ENCODE results near the gene PTGR2.

The PTGR2 gene

DNA sequence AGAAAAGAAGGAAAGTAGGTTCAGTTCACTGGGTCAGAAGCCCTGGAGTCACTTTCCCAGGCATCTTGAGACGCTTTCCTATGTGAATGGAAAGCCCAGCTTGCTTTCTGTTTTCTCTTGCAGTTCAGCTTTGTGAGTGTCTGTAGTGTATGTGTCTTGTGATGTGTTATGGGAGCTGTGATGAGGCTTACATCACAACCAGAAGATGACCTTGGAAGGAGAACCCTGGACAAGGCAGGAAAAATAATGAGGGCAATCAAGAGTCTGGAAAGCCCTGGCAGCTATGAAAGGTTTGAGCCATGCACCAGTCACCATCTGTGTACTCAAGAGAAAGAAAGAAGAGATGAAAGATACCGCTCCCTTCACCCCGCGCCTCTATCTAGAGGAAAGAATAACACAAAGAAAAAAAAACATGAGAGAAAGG, 35.2 kb upstream of the PTGR2 start:
- Histone ChIP-seq H3K9ac (ENCODE audit: low read length) (no peak overlapping the region), H3K79me2 (ENCODE audit: insufficient read depth, low read length) (no peaks in the 10 kb centered on the region), H3K36me3 (ENCODE audit: insufficient read depth, low read length) (no peaks in the 10 kb centered on the region), H2AFZ (ENCODE audit: low read length) (no peak overlapping the region), H3K27ac (ENCODE audit: low read depth, low read length, poor library complexity, severe bottlenecking) (no peak overlapping the region), H3K9me3 (ENCODE audit: low read length) (no peaks in the 10 kb centered on the region), H3K4me3 (ENCODE audit: low read depth, low read length, poor library complexity, severe bottlenecking) (no peak overlapping the region), H3K27me3 (ENCODE audit: insufficient read depth, low read length) (no peaks in the 10 kb centered on the region; the same call in 1 of the 2 replicates), H3F3A (ENCODE audit: insufficient read depth, low read length) (no peaks in the 10 kb centered on the region), H4K20me1 (ENCODE audit: insufficient read depth, low read length) (no peaks in the 10 kb centered on the region), H3K9me2 (ENCODE audit: low read depth, low read length) (no peaks in the 10 kb centered on the region), H3K4me1 (ENCODE audit: insufficient read depth, low read length, severe bottlenecking) (no peaks in the 10 kb centered on the region), H3K4me2 (ENCODE audit: low read length) (no peak overlapping the region)
- TF ChIP-seq, protein P1, sequence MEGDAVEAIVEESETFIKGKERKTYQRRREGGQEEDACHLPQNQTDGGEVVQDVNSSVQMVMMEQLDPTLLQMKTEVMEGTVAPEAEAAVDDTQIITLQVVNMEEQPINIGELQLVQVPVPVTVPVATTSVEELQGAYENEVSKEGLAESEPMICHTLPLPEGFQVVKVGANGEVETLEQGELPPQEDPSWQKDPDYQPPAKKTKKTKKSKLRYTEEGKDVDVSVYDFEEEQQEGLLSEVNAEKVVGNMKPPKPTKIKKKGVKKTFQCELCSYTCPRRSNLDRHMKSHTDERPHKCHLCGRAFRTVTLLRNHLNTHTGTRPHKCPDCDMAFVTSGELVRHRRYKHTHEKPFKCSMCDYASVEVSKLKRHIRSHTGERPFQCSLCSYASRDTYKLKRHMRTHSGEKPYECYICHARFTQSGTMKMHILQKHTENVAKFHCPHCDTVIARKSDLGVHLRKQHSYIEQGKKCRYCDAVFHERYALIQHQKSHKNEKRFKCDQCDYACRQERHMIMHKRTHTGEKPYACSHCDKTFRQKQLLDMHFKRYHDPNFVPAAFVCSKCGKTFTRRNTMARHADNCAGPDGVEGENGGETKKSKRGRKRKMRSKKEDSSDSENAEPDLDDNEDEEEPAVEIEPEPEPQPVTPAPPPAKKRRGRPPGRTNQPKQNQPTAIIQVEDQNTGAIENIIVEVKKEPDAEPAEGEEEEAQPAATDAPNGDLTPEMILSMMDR (IDR thresholded peaks at IDR 0.05; ENCODE audit: low read length): no peak
- TF ChIP-seq EZH2 (IDR thresholded peaks at IDR 0.05; ENCODE audit: borderline replicate concordance, low read length): no peak

DNA sequence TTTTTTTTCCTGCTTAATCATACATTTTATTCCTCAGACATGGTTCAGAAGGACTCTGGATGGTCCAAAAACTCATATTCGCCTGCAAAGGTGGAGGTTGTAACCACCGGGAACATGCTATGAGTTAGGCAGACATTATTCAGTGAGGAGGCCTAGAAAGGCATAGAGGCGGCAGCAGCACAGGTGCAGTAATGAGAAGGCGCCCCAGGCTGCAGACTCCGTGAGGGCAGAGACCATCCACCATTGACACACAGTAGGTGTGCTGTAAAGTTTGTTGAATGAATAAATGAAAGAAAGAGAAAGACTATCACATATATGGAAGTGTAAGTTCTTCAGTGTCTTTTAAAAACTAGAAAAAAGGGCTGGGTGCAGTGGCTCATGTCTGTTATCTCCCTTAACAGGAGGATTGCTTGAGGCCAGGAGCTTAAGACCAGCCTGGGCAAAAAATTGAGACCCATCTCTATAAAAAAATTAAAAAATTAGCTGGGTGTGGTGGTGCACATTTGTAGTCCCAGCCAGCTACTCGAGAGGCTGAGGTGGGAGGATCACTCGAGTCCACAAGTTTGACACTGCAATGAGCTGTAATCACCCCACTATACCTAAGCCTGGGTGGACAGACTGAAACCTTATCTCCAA, 34.5 kb upstream of the PTGR2 start:
- Histone ChIP-seq H3K9ac (ENCODE audit: low read length) (no peak overlapping the region), H3K4me2 (ENCODE audit: low read length) (no peak overlapping the region), H3K27me3 (ENCODE audit: insufficient read depth, low read length) (no peaks in the 10 kb centered on the region; the same call in 1 of the 2 replicates), H3K36me3 (ENCODE audit: insufficient read depth, low read length) (no peaks in the 10 kb centered on the region), H3K79me2 (ENCODE audit: insufficient read depth, low read length) (no peaks in the 10 kb centered on the region), H4K20me1 (ENCODE audit: insufficient read depth, low read length) (no peaks in the 10 kb centered on the region), H3K9me2 (ENCODE audit: low read depth, low read length) (no peaks in the 10 kb centered on the region), H3F3A (ENCODE audit: insufficient read depth, low read length) (no peaks in the 10 kb centered on the region), H3K27ac (ENCODE audit: low read depth, low read length, poor library complexity, severe bottlenecking) (no peak overlapping the region), H3K9me3 (ENCODE audit: low read length) (no peaks in the 10 kb centered on the region), H3K4me3 (ENCODE audit: low read depth, low read length, poor library complexity, severe bottlenecking) (no peak overlapping the region), H3K4me1 (ENCODE audit: insufficient read depth, low read length, severe bottlenecking) (no peaks in the 10 kb centered on the region), H2AFZ (ENCODE audit: low read length) (no peak overlapping the region)
- TF ChIP-seq, protein P1 (IDR thresholded peaks at IDR 0.05; ENCODE audit: low read length): no peak
- no peak for TF ChIP-seq EZH2 (IDR thresholded peaks at IDR 0.05; ENCODE audit: borderline replicate concordance, low read length)

DNA sequence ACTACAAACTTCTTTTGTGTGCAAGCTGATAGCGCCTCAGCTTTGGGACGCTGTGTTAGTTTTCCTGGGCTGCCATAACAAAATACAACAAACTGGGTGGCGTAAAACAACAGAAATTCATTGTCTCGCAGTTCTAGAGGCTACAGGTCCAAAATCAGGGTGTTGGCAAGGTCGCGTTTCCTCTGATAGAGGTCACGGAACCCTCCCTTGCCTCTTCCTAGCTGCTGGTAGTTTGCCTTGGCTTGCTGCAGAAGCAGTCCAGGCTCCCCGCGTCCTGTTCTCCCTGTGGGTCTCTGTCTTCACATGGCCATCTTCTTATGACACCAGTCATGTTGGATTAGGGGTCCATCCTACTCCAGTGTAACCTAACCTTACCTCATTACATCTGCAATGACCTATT, 32.8 kb upstream of the PTGR2 start:
- H3K36me3 ChIP-seq (ENCODE audit: insufficient read depth, low read length): no peaks in the 10 kb centered on the region
- H3K27ac ChIP-seq (ENCODE audit: low read depth, low read length, poor library complexity, severe bottlenecking): no peak overlapping the region
- no peak overlapping the region for H3K4me3 ChIP-seq (ENCODE audit: low read depth, low read length, poor library complexity, severe bottlenecking)
- no peak overlapping the region for H3K4me2 ChIP-seq (ENCODE audit: low read length)
- no peaks in the 10 kb centered on the region for H3K4me1 ChIP-seq (ENCODE audit: insufficient read depth, low read length, severe bottlenecking)
- no peaks in the 10 kb centered on the region for H3K79me2 ChIP-seq (ENCODE audit: insufficient read depth, low read length)
- no peaks in the 10 kb centered on the region; the same call in 1 of the 2 replicates for H3K27me3 ChIP-seq (ENCODE audit: insufficient read depth, low read length)
- no peaks in the 10 kb centered on the region for H3F3A ChIP-seq (ENCODE audit: insufficient read depth, low read length)
- no peak for TF ChIP-seq EZH2 (IDR thresholded peaks at IDR 0.05; ENCODE audit: borderline replicate concordance, low read length)
- TF ChIP-seq, protein P1 (IDR thresholded peaks at IDR 0.05; ENCODE audit: low read length): no peak
- H3K9ac ChIP-seq (ENCODE audit: low read length): no peak overlapping the region
- H3K9me2 ChIP-seq (ENCODE audit: low read depth, low read length): no peaks in the 10 kb centered on the region
- no peak overlapping the region for H2AFZ ChIP-seq (ENCODE audit: low read length)
- H4K20me1 ChIP-seq (ENCODE audit: insufficient read depth, low read length): no peaks in the 10 kb centered on the region
- no peaks in the 10 kb centered on the region for H3K9me3 ChIP-seq (ENCODE audit: low read length)

Measured in OCI-LY1 (cell line).